HEK293 (cell line): ENCODE measurements around the gene NAPG.

Experiments used
- CTCF ChIA-PET: fragments of 350-600 bp; formaldehyde crosslinking; extraction: SDS; loops from one replicate; lab custom pipeline; 2021; ENCODE audit warnings: antibody characterized with exemption; lab: Yijun Ruan, JAX
- POLR2A ChIA-PET: fragments of 300-600 bp; formaldehyde crosslinking; extraction: SDS; loops from one replicate; lab custom pipeline; 2020; ENCODE audit warnings: antibody characterized with exemption, inconsistent platforms; lab: Yijun Ruan, JAX
- H3K27ac ChIP-seq: fragments of 200-500 bp; sonication (Bioruptor generic); 2 replicates; pipeline ENCODE4 v1.5.1; 2014; ENCODE audit warnings: low read depth, low read length, control low read depth, inconsistent platforms; ENCODE audit errors: extremely low read depth
- H3K36me3 ChIP-seq, 2 experiments: fragments of 200-500 bp in 1 of 2; sonication (Bioruptor generic) in 1 of 2; 1 replicate in 1 of 2; 2 replicates in 1 of 2; pipeline ENCODE4 v1.5.1; 2014 to 2017; ENCODE audit warnings: inconsistent platforms in 2 of 2, low read length in 2 of 2; ENCODE audit not compliant: control insufficient read depth in 2 of 2, insufficient read depth in 1 of 2
- H3K4me1 ChIP-seq: fragments of 200-500 bp; sonication (Bioruptor generic); 2 replicates; pipeline ENCODE4 v1.5.1; 2014; ENCODE audit warnings: mild to moderate bottlenecking, low read length, inconsistent platforms; ENCODE audit not compliant: control insufficient read depth, insufficient read depth
- H3K4me3 ChIP-seq: 2 replicates; pipeline ENCODE4 v1.5.1; 2011; ENCODE audit warnings: low read depth, mild to moderate bottlenecking, control low read depth, low read length, moderate library complexity
- H3K9me3 ChIP-seq: fragments of 200-500 bp; sonication (Bioruptor generic); 2 replicates; pipeline ENCODE4 v1.5.1; 2014; ENCODE audit warnings: low read depth, low read length, inconsistent platforms; ENCODE audit not compliant: control insufficient read depth, insufficient read depth
- GLIS1 ChIP-seq: fragments of 450-650 bp; formaldehyde crosslinking; IDR thresholded peaks from 2 replicates; pipeline ENCODE4 v1.5.1; 2016; ENCODE audit warnings: missing biosample characterization, missing genetic modification characterization
- PRDM1 ChIP-seq: fragments of 450-650 bp; formaldehyde crosslinking; IDR thresholded peaks from 2 replicates; pipeline ENCODE4; 2016; ENCODE audit warnings: missing biosample characterization, missing genetic modification characterization
- PRDM4 ChIP-seq: fragments of 450-650 bp; formaldehyde crosslinking; IDR thresholded peaks from 2 replicates; pipeline ENCODE4 v1.5.1; 2017; ENCODE audit warnings: missing biosample characterization, missing genetic modification characterization
- PRDM6 ChIP-seq: fragments of 450-650 bp; formaldehyde crosslinking; IDR thresholded peaks from 2 replicates; pipeline ENCODE4 v1.5.1; 2017; ENCODE audit warnings: missing biosample characterization, missing genetic modification characterization
- ZBTB17 ChIP-seq: fragments of 450-650 bp; formaldehyde crosslinking; IDR thresholded peaks from 2 replicates; pipeline ENCODE4 v1.5.1; 2016; ENCODE audit warnings: missing biosample characterization, missing genetic modification characterization
- ZFP41 ChIP-seq: fragments of 450-650 bp; formaldehyde crosslinking; IDR thresholded peaks from 2 replicates; pipeline ENCODE4 v1.5.1; 2016; ENCODE audit warnings: missing biosample characterization, missing genetic modification characterization, borderline replicate concordance
- ZNF335 ChIP-seq: fragments of 450-650 bp; formaldehyde crosslinking; conservative IDR thresholded peaks from 2 replicates; pipeline ENCODE4 v1.5.1; 2016; ENCODE audit warnings: missing biosample characterization, missing genetic modification characterization
- ZNF398 ChIP-seq: fragments of 450-650 bp; formaldehyde crosslinking; IDR thresholded peaks from 2 replicates; pipeline ENCODE4 v1.5.1; 2017; ENCODE audit warnings: missing biosample characterization, missing genetic modification characterization
- ZNF600 ChIP-seq: fragments of 450-650 bp; formaldehyde crosslinking; IDR thresholded peaks from 2 replicates; pipeline ENCODE4 v1.5.1; 2016; ENCODE audit warnings: missing biosample characterization, missing genetic modification characterization
- TF ChIP-seq, protein P1 (sequence below): fragments of 450-650 bp; formaldehyde crosslinking; IDR thresholded peaks from 2 replicates; pipeline ENCODE4 v1.5.1; 2016; ENCODE audit warnings: missing biosample characterization, missing genetic modification characterization
- TF ChIP-seq, protein P2 (sequence below): fragments of 450-650 bp; formaldehyde crosslinking; IDR thresholded peaks from 2 replicates; pipeline ENCODE4 v1.5.1; 2016; ENCODE audit warnings: missing biosample characterization, missing genetic modification characterization

The NAPG gene

DNA sequence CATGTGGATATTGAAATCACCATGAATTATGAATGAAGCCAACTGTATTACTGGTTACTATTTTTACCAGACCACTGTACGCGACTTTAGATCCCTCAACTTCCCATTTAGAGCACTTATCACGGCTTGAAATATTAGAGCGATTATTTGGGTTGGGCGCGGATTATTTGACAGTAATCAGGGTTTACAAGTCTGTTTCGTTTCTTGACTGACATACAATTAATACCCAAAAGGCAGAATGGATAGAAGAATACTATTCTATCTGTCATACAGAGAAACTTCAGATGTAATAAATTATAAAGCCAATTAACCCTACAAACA lies 496 bp upstream of the NAPG start (continued):
- TF ChIP-seq PRDM6 (tag by site-specific recombination): no peak
- TF ChIP-seq, protein P1, sequence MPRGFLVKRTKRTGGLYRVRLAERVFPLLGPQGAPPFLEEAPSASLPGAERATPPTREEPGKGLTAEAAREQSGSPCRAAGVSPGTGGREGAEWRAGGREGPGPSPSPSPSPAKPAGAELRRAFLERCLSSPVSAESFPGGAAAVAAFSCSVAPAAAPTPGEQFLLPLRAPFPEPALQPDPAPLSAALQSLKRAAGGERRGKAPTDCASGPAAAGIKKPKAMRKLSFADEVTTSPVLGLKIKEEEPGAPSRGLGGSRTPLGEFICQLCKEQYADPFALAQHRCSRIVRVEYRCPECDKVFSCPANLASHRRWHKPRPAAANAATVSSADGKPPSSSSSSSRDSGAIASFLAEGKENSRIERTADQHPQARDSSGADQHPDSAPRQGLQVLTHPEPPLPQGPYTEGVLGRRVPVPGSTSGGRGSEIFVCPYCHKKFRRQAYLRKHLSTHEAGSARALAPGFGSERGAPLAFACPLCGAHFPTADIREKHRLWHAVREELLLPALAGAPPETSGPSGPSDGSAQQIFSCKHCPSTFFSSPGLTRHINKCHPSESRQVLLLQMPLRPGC (tag by site-specific recombination): no peak

- no peaks in the 10 kb centered on the region for H3K9me3 ChIP-seq
- TF ChIP-seq, protein P2, sequence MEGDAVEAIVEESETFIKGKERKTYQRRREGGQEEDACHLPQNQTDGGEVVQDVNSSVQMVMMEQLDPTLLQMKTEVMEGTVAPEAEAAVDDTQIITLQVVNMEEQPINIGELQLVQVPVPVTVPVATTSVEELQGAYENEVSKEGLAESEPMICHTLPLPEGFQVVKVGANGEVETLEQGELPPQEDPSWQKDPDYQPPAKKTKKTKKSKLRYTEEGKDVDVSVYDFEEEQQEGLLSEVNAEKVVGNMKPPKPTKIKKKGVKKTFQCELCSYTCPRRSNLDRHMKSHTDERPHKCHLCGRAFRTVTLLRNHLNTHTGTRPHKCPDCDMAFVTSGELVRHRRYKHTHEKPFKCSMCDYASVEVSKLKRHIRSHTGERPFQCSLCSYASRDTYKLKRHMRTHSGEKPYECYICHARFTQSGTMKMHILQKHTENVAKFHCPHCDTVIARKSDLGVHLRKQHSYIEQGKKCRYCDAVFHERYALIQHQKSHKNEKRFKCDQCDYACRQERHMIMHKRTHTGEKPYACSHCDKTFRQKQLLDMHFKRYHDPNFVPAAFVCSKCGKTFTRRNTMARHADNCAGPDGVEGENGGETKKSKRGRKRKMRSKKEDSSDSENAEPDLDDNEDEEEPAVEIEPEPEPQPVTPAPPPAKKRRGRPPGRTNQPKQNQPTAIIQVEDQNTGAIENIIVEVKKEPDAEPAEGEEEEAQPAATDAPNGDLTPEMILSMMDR (tag by site-specific recombination): peak; percentile 9; the same call in 1 of the 2 replicates
- TF ChIP-seq ZNF335: peak; percentile 5; the same call in 1 of the 2 replicates
- TF ChIP-seq ZNF600 (tag by site-specific recombination): no peak
- TF ChIP-seq ZNF398 (tag by site-specific recombination): no peak
- POLR2A ChIA-PET: no interaction called here
- H3K27ac ChIP-seq: peak overlapping the region; percentile 62; the same call in 1 of the 2 replicates
- H3K4me3 ChIP-seq: peak overlapping the region; percentile 77
- no peaks in the 10 kb centered on the region for H3K36me3 ChIP-seq
- CTCF ChIA-PET: interaction anchor here (1.1 to 1.3 kb wide), 2 partner anchors 8 to 555 kb away, joined by 3 to 5 read pairs; no protein-coding TSS in a partner anchor
- peaks cover 20% of the 10 kb centered on the region for H3K4me1 ChIP-seq
Measured at GRCh38 chr18:10526561-10526949, 728 bp downstream of the NAPG start.

DNA sequence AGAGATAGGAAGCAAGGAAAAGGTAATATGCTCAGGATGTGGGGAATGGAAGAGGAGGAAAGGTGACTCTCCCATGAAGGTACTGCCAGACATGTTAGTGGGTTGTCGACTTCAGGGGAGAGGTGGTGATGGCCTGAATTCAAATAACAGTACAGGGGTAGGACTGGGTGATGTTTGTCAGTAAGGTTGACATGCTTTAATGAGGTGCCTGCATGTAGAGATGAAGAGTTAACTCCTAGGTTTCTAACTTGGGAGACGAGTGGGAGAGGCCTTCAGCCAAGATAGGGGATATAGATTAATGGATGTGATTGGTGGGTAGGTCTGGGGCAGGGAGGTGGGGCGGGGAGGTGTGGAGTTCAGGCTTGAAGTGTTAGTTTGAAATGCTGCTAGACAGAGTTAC lies 2.6 kb downstream of the NAPG start:
- H3K9me3 ChIP-seq: no peaks in the 10 kb centered on the region
- TF ChIP-seq ZBTB17 (tag by site-specific recombination): peak; percentile 51
- no peak for TF ChIP-seq ZFP41 (tag by site-specific recombination)
- TF ChIP-seq, all 188 proteins: peak for 1
- Histone ChIP-seq H3K36me3 (no peaks in the 10 kb centered on the region), H3K4me3 (no peak overlapping the region), H3K4me1 (peaks cover 21% of the 10 kb centered on the region), H3K27ac (no peak overlapping the region)
- ChIA-PET CTCF (no interaction called here), POLR2A (no interaction called here)

- ChIA-PET POLR2A (no interaction called here), CTCF (interaction anchor here (0.6 kb wide), 1 partner anchor 921 kb away, joined by 3 read pairs; no protein-coding TSS in a partner anchor)
- TF ChIP-seq PRDM1 (peak; percentile 88), GLIS1 (tag by site-specific recombination) (no peak), PRDM4 (tag by site-specific recombination) (peak; percentile 61)
- Histone ChIP-seq H3K36me3 (peaks cover 4 to 7% of the 10 kb centered on the region in 2 experiments), H3K9me3 (no peaks in the 10 kb centered on the region), H3K4me3 (no peak overlapping the region), H3K27ac (no peak overlapping the region), H3K4me1 (peaks cover 21% of the 10 kb centered on the region)
Measured at GRCh38 chr18:10530002-10530401, 4.2 kb downstream of the NAPG start.
